Endothelial cell of umbilical vein (primary cell): ENCODE data around the gene MYO15A.

Experiments used
- EZH2 ChIP-seq: IDR thresholded peaks from 2 replicates; pipeline ENCODE4 v1.6.1; 2012; ENCODE audit warnings: borderline replicate concordance, low read depth, mild to moderate bottlenecking, moderate library complexity, low read length, inconsistent platforms; ENCODE audit not compliant: severe bottlenecking
- MAX ChIP-seq: IDR thresholded peaks from 2 replicates; pipeline ENCODE4 v1.6.1; 2011; ENCODE audit not compliant: insufficient read depth, insufficient read length
- POLR2A ChIP-seq: IDR thresholded peaks from 2 replicates; pipeline ENCODE4 v1.6.1; 2012; ENCODE audit warnings: low read depth, mild to moderate bottlenecking, control low read depth, low read length
- POLR2AphosphoS5 ChIP-seq: IDR thresholded peaks from 2 replicates; pipeline ENCODE4 v1.6.1; 2012; ENCODE audit warnings: low read depth, mild to moderate bottlenecking, control low read depth, low read length, moderate library complexity; ENCODE audit not compliant: insufficient read depth
- TF ChIP-seq, protein P1 (sequence below), 2 donors: IDR thresholded peaks; 1 replicate in 1 of 2; 2 replicates in 1 of 2; pipeline ENCODE4 v1.5.1; 2011; ENCODE audit warnings: low read length in 2 of 2, mild to moderate bottlenecking in 2 of 2, moderate library complexity in 2 of 2, control low read depth in 1 of 2, inconsistent platforms in 1 of 2, low read depth in 1 of 2; ENCODE audit not compliant: insufficient read depth in 1 of 2; ENCODE audit errors: extremely low read depth in 1 of 2

- TF ChIP-seq MAX, result no peak
- TF ChIP-seq, protein P1, sequence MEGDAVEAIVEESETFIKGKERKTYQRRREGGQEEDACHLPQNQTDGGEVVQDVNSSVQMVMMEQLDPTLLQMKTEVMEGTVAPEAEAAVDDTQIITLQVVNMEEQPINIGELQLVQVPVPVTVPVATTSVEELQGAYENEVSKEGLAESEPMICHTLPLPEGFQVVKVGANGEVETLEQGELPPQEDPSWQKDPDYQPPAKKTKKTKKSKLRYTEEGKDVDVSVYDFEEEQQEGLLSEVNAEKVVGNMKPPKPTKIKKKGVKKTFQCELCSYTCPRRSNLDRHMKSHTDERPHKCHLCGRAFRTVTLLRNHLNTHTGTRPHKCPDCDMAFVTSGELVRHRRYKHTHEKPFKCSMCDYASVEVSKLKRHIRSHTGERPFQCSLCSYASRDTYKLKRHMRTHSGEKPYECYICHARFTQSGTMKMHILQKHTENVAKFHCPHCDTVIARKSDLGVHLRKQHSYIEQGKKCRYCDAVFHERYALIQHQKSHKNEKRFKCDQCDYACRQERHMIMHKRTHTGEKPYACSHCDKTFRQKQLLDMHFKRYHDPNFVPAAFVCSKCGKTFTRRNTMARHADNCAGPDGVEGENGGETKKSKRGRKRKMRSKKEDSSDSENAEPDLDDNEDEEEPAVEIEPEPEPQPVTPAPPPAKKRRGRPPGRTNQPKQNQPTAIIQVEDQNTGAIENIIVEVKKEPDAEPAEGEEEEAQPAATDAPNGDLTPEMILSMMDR (IDR thresholded peaks at IDR 0.05; ENCODE audit: extremely low read depth in 1 of 2, insufficient read depth in 1 of 2, low read depth in 1 of 2, low read length in 2 of 2), result no peak
- TF ChIP-seq POLR2AphosphoS5, result no peak
- TF ChIP-seq EZH2, result no peak
- no peak for TF ChIP-seq POLR2A
Observed at GRCh38 chr17:18111330-18111971, 2.9 kb downstream of the MYO15A start.
